Measurements from ENCODE around the gene ARHGEF7. TPM values are rescaled to one million over a fixed set of nuclear protein-coding genes. Genes with fewer than 3 reads are reported as not detected.

ARHGEF7 gene
- total RNA-seq, 1 experiment from 2014 or later, result 72.5 TPM

Other genes starting within 250 kb of the ARHGEF7 start
- 208 and 225 TPM in 2 replicates for gene ANKRD10, start 200.2 kb upstream of the ARHGEF7 start, total RNA-seq (2014; rRNA removed; shearing (Covaris generic))
- gene TEX29, start 205.3 kb downstream of the ARHGEF7 start, total RNA-seq (2014; rRNA removed; shearing (Covaris generic)), result 0.82 TPM in 1 of 2 replicates, not detected in the other